EL (cell line): ENCODE results near the gene SCN8A.
A peak's percentile ranks its signal among the peaks of the same experiment; 100 is the strongest.

ENCODE experiments used
- DNase-seq: peaks from one replicate; pipeline ENCODE4 v3.0.0-alpha.2; 2016

The SCN8A gene

GRCh38 chr12:51672334-51672733 is 81.3 kb downstream of the SCN8A start:
- DNase-seq = peak; percentile 47

- no peak for DNase-seq
These were observed 84.2 kb downstream of the SCN8A start for GRCh38 chr12:51675071-51675803.

GRCh38 chr12:51676875-51677274 is 85.8 kb downstream of the SCN8A start:
- DNase-seq = no peak

DNA sequence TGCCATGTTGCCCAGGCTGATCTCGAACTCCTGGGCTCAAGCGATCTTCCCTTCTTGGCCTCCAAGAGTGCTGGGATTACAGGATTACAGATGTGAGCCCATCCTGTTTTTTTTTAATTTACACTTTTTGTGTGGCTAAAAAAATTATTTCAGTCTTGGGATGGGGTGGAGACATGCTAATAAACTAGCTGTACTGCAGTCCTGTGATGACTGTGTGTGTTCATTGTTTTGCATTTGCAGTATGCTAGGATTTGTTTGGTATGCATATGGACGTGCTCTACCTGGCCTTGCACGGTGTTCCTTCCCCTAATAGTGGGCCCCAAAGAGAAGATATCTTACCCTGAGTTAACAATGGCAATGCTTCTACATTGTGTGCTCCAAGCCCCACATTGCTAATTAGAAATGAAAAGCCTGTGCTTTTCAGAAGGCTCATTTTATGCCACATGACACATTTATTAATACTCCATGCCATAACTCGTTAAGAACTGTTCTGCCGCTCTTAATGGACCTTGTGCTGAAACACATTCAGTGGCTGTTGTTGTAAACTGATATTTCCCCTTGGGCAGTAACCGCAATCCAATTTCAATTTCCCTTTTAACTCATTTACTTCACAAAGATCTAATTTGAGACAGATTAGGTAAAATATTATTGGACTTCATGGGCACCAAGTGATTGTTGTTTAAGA is 86.4 kb downstream of the SCN8A start:
- no peak for DNase-seq

DNA sequence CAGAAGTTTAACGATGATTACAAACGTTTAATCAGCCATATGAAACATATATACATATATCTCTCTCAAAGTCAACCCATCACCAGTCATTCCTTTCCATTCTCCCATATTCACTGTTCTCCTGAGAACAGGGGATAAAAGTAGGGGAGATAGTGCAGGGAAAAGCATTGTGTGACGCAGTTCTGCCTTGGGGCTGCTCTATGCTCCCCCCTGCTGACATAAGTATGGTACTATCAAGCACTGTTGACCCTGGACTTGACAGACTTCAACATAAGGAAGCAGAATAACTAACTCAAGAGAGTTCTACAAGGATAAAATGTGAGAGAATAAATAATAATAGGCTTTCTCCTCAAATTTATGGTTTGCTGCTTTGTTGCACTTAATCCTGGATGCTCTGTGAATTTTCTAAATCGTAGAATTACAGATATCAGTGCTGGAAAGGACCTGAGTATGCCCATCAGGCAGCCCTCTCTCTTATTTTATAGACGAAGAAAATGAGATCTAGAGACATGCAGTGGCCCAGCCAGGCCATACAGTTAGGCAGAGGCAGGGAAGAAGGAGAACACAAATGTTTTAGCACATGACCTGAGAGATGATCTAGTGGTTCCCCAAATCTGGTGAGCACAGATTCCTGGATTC is 87.2 kb downstream of the SCN8A start:
- DNase-seq = peak; percentile 70

GRCh38 chr12:51682981-51683380 is 91.9 kb downstream of the SCN8A start:
- DNase-seq = no peak

DNA sequence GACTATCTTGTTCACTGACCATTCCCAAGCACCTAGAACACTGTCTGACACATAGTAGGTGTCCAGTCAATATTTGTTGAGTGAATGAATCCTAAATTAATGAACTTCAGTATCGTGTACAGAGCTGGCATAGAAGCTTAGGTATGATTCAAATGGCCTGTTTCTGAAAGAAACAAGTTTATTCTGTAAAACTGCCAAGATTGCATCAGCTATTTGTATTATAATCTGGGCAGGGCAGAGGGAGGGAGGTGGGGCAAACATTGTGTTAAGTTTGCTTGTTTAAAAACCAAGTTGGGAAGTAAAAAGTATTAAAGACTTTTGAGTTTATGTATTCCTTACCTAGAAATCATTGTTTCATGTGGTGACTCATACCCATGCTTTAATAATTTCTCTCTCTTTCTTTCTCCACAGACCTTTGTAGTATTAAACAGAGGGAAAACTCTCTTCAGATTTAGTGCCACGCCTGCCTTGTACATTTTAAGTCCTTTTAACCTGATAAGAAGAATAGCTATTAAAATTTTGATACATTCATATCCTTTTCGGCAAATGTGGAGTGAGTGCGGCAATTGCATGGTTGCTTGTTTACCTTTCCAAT is 92.8 kb downstream of the SCN8A start:
- DNase-seq = peak; percentile 65

DNA sequence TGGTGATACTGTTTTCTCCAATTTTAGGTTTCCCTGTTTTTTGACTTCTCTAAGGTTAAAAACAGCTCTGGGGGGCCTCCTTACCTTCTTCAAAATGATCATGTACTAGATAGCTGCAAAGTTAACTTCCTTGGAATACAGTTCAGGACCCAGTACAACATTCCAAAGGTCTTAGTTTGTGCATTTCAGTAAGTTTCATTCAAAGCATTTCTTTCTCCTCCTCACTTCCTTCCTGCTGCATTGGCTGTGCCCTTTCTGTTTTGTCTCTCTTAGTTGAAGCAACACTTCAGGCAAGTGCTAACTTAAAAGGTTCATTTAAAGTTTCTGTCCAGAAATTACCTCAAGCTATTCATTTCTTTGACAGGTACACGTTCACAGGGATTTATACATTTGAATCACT is 95.7 kb downstream of the SCN8A start:
- peak; percentile 65 for DNase-seq

DNA sequence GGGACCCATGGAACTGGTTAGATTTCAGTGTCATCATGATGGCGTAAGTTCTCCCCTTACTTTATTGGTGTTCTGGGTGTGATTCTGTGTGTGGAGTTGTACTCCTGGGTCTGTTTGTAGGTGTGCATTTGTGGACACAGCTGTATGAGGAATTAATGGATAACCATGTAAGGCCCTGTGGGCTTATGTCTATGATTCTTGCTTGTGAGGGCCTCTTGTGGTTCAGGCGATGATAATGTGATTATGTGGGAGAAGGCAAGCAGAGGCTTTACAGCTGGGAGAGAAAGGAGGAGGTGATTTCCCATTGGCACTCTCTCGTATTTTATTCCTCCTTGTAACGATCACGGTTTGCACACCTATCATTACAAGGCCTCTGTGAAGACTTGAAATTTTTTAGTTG is 96.1 kb downstream of the SCN8A start:
- DNase-seq = peak; percentile 11

DNA sequence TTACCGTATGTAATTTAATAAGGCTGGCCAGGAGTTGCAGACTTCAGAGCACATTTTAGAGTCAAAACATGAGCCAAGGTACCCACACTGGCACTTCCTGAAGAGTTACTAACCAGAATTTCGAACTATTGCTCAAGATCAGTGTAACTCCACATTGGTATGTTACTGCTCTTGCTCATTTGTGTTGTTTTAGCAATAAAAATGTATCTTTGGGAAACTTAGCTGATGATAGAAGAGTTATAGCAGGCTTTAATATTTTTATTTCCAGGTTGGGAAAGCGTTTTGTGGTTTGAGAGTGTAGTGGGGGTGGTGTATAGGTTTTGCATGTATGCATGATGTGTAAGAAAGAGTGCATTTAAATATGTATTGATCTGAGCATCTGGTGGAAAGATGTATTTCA is 96.6 kb downstream of the SCN8A start:
- peak; percentile 77 for DNase-seq

- DNase-seq = no peak
These were observed 99.0 kb downstream of the SCN8A start for GRCh38 chr12:51689983-51690382.

DNA sequence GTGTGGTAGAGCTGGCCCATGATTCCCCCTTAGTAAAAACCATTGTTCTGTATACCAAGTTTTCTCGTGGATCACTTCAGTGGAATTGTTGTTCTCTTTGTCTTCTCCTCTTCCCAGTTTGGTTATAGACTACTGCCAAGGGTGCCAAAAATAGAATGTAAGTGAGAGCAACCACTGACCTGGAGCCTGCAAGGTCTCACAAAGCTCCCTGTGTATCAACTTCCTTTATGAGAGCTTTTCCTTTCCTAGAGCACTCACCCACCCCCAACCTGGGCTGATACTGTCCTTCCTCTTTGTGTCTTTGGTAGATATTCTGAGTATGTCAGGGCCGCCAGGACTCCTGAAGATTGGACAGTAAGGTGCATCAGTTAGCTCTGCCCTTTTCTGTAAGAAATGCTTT is 101.0 kb downstream of the SCN8A start:
- no peak for DNase-seq

DNA sequence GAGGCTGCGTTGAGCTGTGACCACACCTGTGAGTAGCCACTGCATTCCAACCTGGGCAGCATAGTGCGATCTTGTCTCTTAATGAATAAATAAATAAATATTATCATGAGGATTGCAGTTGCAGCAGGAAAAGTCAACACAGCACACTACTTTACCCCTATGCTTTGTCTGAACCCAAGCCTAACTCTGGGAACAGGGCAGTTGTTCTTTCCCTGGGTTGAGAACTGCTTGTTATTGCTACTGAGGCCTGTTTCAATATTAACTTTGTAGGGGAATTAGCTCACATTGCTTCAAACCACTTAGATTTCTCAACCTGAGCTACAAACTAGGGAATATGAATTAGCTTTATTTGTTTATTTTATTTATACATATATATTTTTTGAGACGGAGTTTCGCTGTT is 102.5 kb downstream of the SCN8A start:
- no peak for DNase-seq

GRCh38 chr12:51694146-51694545 is 103.1 kb downstream of the SCN8A start:
- DNase-seq = no peak

- DNase-seq = peak; percentile 27
These were observed 104.4 kb downstream of the SCN8A start for GRCh38 chr12:51695241-51696010.

DNA sequence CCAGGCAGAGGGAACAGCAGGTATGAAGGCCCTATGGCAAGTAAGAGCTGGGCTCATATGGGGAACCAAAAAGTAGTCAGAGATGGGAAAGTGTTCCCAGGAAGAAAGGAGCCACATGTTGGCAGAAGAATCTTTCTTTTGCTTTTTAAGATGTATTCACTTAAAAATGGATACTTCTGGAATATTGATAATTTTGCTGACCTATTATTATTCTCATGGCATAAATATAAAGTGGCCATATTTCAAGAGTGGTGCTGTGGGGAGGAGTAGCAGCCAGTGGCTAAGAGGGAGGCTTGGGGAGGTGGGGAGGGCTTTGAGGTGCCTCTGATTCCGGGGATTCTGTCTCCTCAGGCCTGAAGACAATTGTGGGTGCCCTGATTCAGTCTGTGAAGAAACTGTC is 108.2 kb downstream of the SCN8A start:
- no peak for DNase-seq

DNA sequence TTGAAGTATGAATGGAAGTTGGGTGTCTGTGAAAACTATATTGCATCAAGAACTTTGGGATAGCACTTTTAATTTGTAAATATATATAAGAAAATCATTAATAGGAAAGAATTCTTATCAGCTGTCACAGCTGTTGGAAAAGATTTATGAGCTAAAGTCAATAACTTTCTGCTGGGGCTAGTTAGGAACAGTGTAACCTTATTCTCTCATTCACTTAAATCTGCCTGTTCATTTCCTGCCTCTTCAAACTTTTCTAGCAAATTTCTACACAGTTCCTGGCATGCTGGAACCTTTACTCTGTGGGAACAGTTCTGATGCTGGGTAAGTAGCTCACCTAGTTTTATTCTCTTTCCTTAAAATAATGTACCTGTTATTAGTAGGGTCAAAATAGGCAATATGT is 109.9 kb downstream of the SCN8A start:
- no peak for DNase-seq

GRCh38 chr12:51702587-51702986 is 111.6 kb downstream of the SCN8A start:
- DNase-seq = no peak

GRCh38 chr12:51705450-51705849 is 114.4 kb downstream of the SCN8A start:
- no peak for DNase-seq

- no peak for DNase-seq
These were observed 115.2 kb downstream of the SCN8A start for GRCh38 chr12:51706206-51706605.

GRCh38 chr12:51714666-51715065 is 123.6 kb downstream of the SCN8A start:
- peak; percentile 81 for DNase-seq

GRCh38 chr12:51717326-51717925 is 126.4 kb downstream of the SCN8A start:
- peak; percentile 38 for DNase-seq
